ENCODE data around the gene VAV3. TPM values are rescaled to one million over a fixed set of nuclear protein-coding genes. Genes with fewer than 3 reads are reported as not detected.

Gene VAV3
- total RNA-seq, 1 experiment from 2014 or later = 0.57 TPM

GRCh38 chr1:107649023-107649422, 316.0 kb downstream of the VAV3 start:
- no peak overlapping the region for H3K4me3 Mint-ChIP-seq (ENCODE audit: unreplicated experiment)
- no peak overlapping the region for H3K27ac Mint-ChIP-seq (ENCODE audit: unreplicated experiment)
- Histone ChIP-seq H3K4me1 (no peaks in the 10 kb centered on the region), H3K36me3 (ENCODE audit: control insufficient read depth, insufficient read depth, low read length) (no peaks in the 10 kb centered on the region), H3K4me3 (ENCODE audit: low read depth, low read length) (no peak overlapping the region), H3K27me3 (replicated peaks; ENCODE audit: control insufficient read depth, insufficient read depth, low read length) (no peaks in the 10 kb centered on the region), H3K9me3 (no peaks in the 10 kb centered on the region)
- intact Hi-C loops (cut with micrococcal nuclease; ENCODE audit: unreplicated experiment) = no loop called here
- BruUV-seq (replicated peaks) = no TSS peak
- no peaks in the 10 kb centered on the region for H3K27me3 Mint-ChIP-seq (ENCODE audit: insufficient read depth, unreplicated experiment)
- ChIA-PET POLR2A (no interaction called here), CTCF (no interaction called here)
- no peaks in the 10 kb centered on the region for H3K36me3 Mint-ChIP-seq (ENCODE audit: insufficient read depth, unreplicated experiment)
- no peaks in the 10 kb centered on the region for H3K9me3 Mint-ChIP-seq (ENCODE audit: unreplicated experiment)
- no peak for DNase-seq
- no peaks in the 10 kb centered on the region for H3K4me1 Mint-ChIP-seq (ENCODE audit: low read depth, unreplicated experiment)
- TF ChIP-seq CTCF (IDR thresholded peaks at IDR 0.05; ENCODE audit: insufficient read depth in 1 of 2, low read depth in 1 of 2, low read length in 1 of 2, severe bottlenecking in 1 of 2, unreplicated experiment in 1 of 2) = no peak

GRCh38 chr1:107648071-107648470, 316.9 kb downstream of the VAV3 start:
- intact Hi-C loops (cut with micrococcal nuclease; ENCODE audit: unreplicated experiment) = no loop called here
- H3K9me3 Mint-ChIP-seq (ENCODE audit: unreplicated experiment) = no peaks in the 10 kb centered on the region
- no peaks in the 10 kb centered on the region for H3K27me3 ChIP-seq (replicated peaks; ENCODE audit: control insufficient read depth, insufficient read depth, low read length)
- no peak for TF ChIP-seq CTCF (IDR thresholded peaks at IDR 0.05; ENCODE audit: insufficient read depth in 1 of 2, low read depth in 1 of 2, low read length in 1 of 2, severe bottlenecking in 1 of 2, unreplicated experiment in 1 of 2)
- H3K27me3 Mint-ChIP-seq (ENCODE audit: insufficient read depth, unreplicated experiment) = no peaks in the 10 kb centered on the region
- BruUV-seq (replicated peaks) = no TSS peak
- H3K4me1 ChIP-seq = no peaks in the 10 kb centered on the region
- H3K36me3 Mint-ChIP-seq (ENCODE audit: insufficient read depth, unreplicated experiment) = no peaks in the 10 kb centered on the region
- CTCF ChIA-PET = no interaction called here
- no peaks in the 10 kb centered on the region for H3K9me3 ChIP-seq
- no peak overlapping the region for H3K4me3 ChIP-seq (ENCODE audit: low read depth, low read length)
- DNase-seq = no peak
- POLR2A ChIA-PET = no interaction called here
- no peaks in the 10 kb centered on the region for H3K4me1 Mint-ChIP-seq (ENCODE audit: low read depth, unreplicated experiment)
- no peak overlapping the region for H3K27ac Mint-ChIP-seq (ENCODE audit: unreplicated experiment)
- no peak overlapping the region for H3K4me3 Mint-ChIP-seq (ENCODE audit: unreplicated experiment)
- no peaks in the 10 kb centered on the region for H3K36me3 ChIP-seq (ENCODE audit: control insufficient read depth, insufficient read depth, low read length)

- intact Hi-C loops (cut with micrococcal nuclease; ENCODE audit: unreplicated experiment) = no loop called here
- H3K9me3 ChIP-seq = no peaks in the 10 kb centered on the region
- no peaks in the 10 kb centered on the region for H3K27me3 Mint-ChIP-seq (ENCODE audit: insufficient read depth, unreplicated experiment)
- H3K36me3 ChIP-seq (ENCODE audit: control insufficient read depth, insufficient read depth, low read length) = no peaks in the 10 kb centered on the region
- ChIA-PET POLR2A (no interaction called here), CTCF (no interaction called here)
- no peaks in the 10 kb centered on the region for H3K9me3 Mint-ChIP-seq (ENCODE audit: unreplicated experiment)
- no TSS peak for BruUV-seq (replicated peaks)
- H3K27me3 ChIP-seq (replicated peaks; ENCODE audit: control insufficient read depth, insufficient read depth, low read length) = no peaks in the 10 kb centered on the region
- H3K36me3 Mint-ChIP-seq (ENCODE audit: insufficient read depth, unreplicated experiment) = no peaks in the 10 kb centered on the region
- no peaks in the 10 kb centered on the region for H3K4me1 ChIP-seq
- H3K4me1 Mint-ChIP-seq (ENCODE audit: low read depth, unreplicated experiment) = no peaks in the 10 kb centered on the region
- no peak for DNase-seq
- H3K4me3 ChIP-seq (ENCODE audit: low read depth, low read length) = no peak overlapping the region
- no peak overlapping the region for H3K4me3 Mint-ChIP-seq (ENCODE audit: unreplicated experiment)
- no peak for TF ChIP-seq CTCF (IDR thresholded peaks at IDR 0.05; ENCODE audit: insufficient read depth in 1 of 2, low read depth in 1 of 2, low read length in 1 of 2, severe bottlenecking in 1 of 2, unreplicated experiment in 1 of 2)
- no peak overlapping the region for H3K27ac Mint-ChIP-seq (ENCODE audit: unreplicated experiment)
Observed at GRCh38 chr1:107647012-107647411, 318.0 kb downstream of the VAV3 start.

All from Caco-2 (cell line).